ENCODE data around the gene LAMC2. TPM values are rescaled to one million over a fixed set of nuclear protein-coding genes. Genes with fewer than 3 reads are reported as not detected.
"Not testable (repeated sequence)": the region's sequence is repeated elsewhere in the genome, so short reads cannot be mapped to it uniquely, and the experiment has no call there.

LAMC2 gene
- 0.10 and 0.16 TPM in 2 replicates for total RNA-seq (2014; rRNA removed; shearing (Covaris generic); ENCODE audit: low replicate concordance)

GRCh38 chr1:183185941-183186490 lies at the start of gene LAMC2:
Gene LAMC2, plus strand, starts transcription at chr1:183186264. Its CDS starts 89 bp downstream, at chr1:183186353.
- DNase-seq: no peak
- no peaks in the 10 kb centered on the region for H3K9me3 ChIP-seq
- no peaks in the 10 kb centered on the region for H3K36me3 ChIP-seq
- no peak within 1 kb of the TSS for H3K4me3 ChIP-seq
- no peaks in the 10 kb centered on the region for H3K27me3 ChIP-seq

DNA sequence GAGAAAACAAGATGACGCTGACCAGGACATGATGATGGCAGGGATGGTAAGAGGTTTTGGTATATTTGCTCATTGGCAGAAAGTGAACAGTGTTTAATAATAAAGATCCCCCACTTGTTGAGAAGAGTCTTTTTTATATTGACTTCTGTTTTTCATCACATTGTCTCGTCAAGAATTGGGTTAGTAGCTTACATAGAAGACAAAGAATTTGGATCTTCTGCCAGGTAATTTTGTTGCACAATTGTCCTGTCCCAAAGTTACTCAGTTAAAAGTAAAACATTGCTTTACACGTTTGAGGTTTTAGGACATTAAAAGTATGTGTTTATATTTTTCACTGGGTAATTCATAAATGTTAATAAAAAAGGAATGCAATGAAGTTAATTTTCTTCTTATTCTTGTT lies 48.3 kb upstream of the LAMC2 start:
- Histone ChIP-seq H3K9me3 (no peaks in the 10 kb centered on the region), H3K27me3 (no peaks in the 10 kb centered on the region), H3K36me3 (peaks cover 79% of the 10 kb centered on the region), H3K4me3 (no peak overlapping the region)
- DNase-seq: no peak

DNA sequence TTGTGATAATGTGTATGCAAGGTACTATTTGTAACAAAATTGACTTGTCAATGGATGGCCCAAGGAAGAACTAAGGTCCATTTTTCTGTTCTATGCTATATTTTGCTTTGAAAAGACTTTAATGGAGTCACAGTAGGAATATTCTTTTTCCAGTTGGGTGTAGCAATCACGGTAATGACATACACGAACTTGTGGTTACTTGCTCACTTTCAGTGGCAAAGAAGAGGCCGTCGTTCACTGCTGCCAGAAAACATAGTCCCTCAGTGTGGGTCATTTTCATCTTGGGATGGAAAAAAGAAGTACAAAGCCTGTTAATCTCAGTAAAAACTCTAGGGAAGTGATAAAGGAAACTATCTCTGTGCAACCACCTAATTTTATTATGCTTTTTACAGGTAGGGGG lies 47.8 kb upstream of the LAMC2 start:
- Histone ChIP-seq H3K27me3 (no peaks in the 10 kb centered on the region), H3K36me3 (peaks cover 78% of the 10 kb centered on the region), H3K9me3 (no peaks in the 10 kb centered on the region), H3K4me3 (no peak overlapping the region)
- DNase-seq: no peak

DNA sequence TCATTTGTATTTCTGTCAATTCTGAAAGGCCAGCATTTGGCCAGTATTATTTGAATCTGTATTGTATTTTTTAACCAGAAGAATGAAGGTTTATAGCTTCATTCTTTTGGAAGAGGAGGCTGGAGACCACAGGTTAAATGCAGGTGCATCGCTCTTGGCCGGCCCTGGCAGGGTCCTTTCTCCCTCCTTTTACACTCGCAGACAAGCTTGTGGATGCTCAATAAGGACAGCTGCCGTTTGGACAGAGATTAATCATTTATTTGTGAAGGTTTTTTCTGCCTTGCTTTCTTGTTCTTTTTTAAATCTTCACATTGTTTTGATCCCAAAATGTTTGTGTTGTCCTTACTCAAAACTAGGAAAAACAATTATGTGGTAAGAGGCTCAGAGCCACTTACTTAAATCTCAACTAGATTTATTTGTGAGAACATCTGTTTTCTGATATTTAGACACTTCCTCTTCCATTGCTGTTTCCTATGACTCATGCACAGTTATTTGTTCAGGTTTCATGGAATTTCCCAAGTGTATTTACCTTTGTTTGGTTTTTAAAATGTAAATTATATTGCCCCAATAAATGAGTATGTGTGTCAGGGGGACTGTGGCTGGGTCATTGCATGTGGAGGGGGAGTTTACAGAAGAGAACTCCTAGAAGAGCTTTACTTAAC lies 46.7 kb upstream of the LAMC2 start:
- DNase-seq: no peak
- Histone ChIP-seq H3K27me3 (no peaks in the 10 kb centered on the region), H3K4me3 (no peak overlapping the region), H3K36me3 (peaks cover 73% of the 10 kb centered on the region), H3K9me3 (no peaks in the 10 kb centered on the region)

- no peaks in the 10 kb centered on the region for H3K9me3 ChIP-seq
- H3K4me3 ChIP-seq: no peak overlapping the region
- H3K36me3 ChIP-seq: peaks cover 67% of the 10 kb centered on the region
- H3K27me3 ChIP-seq: no peaks in the 10 kb centered on the region
- DNase-seq: no peak
Measured at GRCh38 chr1:183140633-183141032, 45.4 kb upstream of the LAMC2 start.

DNA sequence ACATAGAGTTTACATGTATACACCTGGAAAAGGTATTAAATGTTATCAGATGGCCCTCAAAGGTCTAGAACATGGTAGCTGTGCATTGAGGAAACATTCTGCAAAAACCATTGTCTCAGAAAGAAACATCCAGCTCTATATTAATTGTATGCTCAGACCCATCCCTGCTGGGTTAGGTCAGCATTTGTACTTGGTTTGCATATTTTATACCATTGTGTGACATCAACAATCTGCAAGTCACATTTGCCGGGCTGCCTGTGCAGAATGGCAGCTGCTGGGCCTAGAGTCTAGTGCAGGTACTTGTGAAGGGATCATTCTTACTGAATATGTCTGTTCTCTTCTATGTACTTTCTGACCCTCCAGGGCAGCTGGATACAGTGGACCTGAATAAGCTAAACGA lies 43.9 kb upstream of the LAMC2 start:
- Histone ChIP-seq H3K27me3 (no peaks in the 10 kb centered on the region), H3K36me3 (peaks cover 56% of the 10 kb centered on the region), H3K9me3 (no peaks in the 10 kb centered on the region), H3K4me3 (no peak overlapping the region)
- no peak for DNase-seq

DNA sequence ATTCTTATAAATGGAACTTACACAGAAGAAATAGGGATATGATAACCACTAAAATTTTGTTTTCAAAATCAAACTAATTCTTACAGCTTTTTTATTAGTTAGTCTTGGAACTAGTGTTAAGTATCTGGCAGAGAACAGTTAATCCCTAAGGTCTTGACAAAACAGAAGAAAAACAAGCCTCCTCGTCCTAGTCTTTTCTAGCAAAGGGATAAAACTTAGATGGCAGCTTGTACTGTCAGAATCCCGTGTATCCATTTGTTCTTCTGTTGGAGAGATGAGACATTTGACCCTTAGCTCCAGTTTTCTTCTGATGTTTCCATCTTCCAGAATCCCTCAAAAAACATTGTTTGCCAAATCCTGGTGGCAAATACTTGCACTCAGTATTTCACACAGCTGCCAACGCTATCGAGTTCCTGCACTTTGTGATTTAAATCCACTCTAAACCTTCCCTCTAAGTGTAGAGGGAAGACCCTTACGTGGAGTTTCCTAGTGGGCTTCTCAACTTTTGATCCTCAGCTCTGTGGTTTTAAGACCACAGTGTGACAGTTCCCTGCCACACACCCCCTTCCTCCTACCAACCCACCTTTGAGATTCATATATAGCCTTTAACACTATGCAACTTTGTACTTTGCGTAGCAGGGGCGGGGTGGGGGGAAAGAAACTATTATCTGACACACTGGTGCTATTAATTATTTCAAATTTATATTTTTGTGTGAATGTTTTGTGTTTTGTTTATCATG lies 42.3 kb upstream of the LAMC2 start:
- no peak overlapping the region for H3K4me3 ChIP-seq
- H3K36me3 ChIP-seq: peaks cover 41% of the 10 kb centered on the region
- no peaks in the 10 kb centered on the region for H3K9me3 ChIP-seq
- H3K27me3 ChIP-seq: no peaks in the 10 kb centered on the region
- no peak for DNase-seq

DNA sequence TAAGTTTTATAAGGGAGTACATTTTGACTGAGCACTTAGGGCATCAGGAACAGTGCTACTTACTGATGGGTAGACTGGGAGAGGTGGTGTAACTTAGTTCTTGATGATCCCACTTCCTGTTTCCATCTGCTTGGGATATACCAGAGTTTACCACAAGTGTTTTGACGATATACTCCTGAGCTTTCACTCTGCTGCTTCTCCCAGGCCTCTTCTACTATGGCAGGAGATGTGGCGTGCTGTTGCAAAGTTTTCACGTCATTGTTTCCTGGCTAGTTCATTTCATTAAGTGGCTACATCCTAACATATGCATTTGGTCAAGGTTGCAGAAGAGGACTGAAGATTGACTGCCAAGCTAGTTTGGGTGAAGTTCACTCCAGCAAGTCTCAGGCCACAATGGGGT lies 41.3 kb upstream of the LAMC2 start:
- H3K9me3 ChIP-seq: no peaks in the 10 kb centered on the region
- H3K27me3 ChIP-seq: no peaks in the 10 kb centered on the region
- DNase-seq: no peak
- no peak overlapping the region for H3K4me3 ChIP-seq
- H3K36me3 ChIP-seq: peaks cover 37% of the 10 kb centered on the region

- no peak for DNase-seq
- H3K4me3 ChIP-seq: no peak overlapping the region
Measured at GRCh38 chr1:183147735-183148134, 38.3 kb upstream of the LAMC2 start.

DNA sequence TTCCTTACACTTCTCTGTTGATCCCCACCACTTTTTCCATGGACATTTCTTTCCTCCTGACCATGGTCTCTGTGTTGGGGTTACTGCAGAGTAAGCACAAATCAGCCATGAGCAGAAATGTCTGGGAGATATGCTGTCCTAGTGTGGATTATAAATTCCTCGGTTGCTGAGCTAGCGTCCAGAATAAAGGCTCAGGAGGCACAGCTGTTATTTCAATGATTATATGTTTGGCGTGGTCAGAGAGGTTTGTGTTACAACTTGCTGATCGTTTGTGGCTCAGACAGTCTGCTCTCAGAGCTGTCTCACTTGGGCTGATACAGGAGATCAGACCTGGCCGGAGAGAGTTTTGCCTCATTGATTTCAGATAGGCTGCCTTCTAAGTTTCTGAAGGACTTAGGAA lies 37.5 kb upstream of the LAMC2 start:
- H3K27me3 ChIP-seq: no peaks in the 10 kb centered on the region
- DNase-seq: no peak
- H3K9me3 ChIP-seq: no peaks in the 10 kb centered on the region
- peaks cover 10% of the 10 kb centered on the region for H3K36me3 ChIP-seq
- no peak overlapping the region for H3K4me3 ChIP-seq

More at GRCh38 chr1:183147735-183148134, 38.3 kb upstream of the LAMC2 start:
- no peaks in the 10 kb centered on the region for H3K9me3 ChIP-seq
- no peaks in the 10 kb centered on the region for H3K27me3 ChIP-seq
- H3K36me3 ChIP-seq: peaks cover 15% of the 10 kb centered on the region

- H3K9me3 ChIP-seq: no peaks in the 10 kb centered on the region
- H3K4me3 ChIP-seq: no peak overlapping the region
- no peak for DNase-seq
- H3K27me3 ChIP-seq: no peaks in the 10 kb centered on the region
- peaks cover 6% of the 10 kb centered on the region for H3K36me3 ChIP-seq
Measured at GRCh38 chr1:183149273-183149672, 36.8 kb upstream of the LAMC2 start.

DNA sequence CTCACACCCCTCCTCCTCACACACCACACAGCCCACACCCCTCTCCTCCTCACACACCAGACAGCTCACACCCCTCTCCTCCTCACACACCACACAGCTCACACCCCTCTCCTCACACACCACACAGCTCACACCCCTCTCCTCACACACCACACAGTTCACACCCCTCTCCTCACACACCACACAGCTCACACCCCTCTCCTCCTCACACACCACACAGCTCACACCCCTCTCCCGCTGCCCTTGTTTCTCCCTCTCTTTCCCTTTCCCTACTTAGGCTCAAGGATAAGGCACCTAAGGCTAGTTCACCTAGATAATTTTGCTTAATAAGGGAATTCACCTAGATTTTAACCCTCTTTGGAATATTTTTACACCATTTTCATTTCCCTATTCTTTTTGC lies 36.0 kb upstream of the LAMC2 start:
- DNase-seq, H3K4me3 ChIP-seq, H3K36me3 ChIP-seq, H3K9me3 ChIP-seq, H3K27me3 ChIP-seq: not testable (repeated sequence)

DNA sequence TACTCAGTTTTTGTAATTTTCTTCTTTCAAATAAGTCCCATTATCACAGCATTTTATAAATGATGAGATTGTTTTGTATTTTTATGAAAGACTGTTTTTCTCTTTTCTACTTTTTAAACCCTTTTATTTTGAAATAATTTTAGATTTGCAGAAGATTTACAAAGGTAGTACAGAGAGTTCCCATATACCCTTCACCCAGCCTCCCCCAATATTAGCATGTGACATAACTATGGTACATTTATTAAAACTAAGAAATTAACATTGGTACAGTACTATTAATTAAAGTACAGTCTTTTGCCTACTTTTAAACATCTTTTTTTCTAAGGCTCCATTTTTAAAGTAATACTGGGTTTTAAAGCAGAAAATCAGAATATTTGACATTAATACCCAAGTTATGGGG lies 35.6 kb upstream of the LAMC2 start:
- no peaks in the 10 kb centered on the region for H3K27me3 ChIP-seq
- no peaks in the 10 kb centered on the region for H3K9me3 ChIP-seq
- H3K4me3 ChIP-seq: no peak overlapping the region
- H3K36me3 ChIP-seq: no peaks in the 10 kb centered on the region
- DNase-seq: no peak

DNA sequence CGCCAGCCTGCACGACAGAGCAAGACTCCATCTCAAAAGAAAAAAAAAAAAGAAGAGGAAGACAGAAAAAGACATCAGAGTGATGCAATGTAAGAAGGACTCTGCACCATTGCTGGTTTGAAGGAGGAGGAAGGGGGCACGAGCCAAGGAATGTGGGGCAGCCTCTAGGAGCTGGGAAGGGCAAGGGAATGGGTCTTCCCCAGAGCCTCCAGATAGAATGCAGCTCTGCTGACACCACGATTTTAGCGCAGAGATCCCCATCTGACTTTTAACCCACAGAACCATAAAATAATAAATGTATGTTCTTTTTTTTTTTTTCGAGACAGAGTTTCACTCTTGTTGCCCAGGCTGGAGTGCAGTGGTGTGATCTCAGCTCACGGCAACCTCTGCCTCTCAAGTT lies 33.9 kb upstream of the LAMC2 start:
- Histone ChIP-seq H3K9me3 (no peaks in the 10 kb centered on the region), H3K27me3 (no peaks in the 10 kb centered on the region), H3K36me3 (no peaks in the 10 kb centered on the region), H3K4me3 (no peak overlapping the region)
- DNase-seq: no peak

DNA sequence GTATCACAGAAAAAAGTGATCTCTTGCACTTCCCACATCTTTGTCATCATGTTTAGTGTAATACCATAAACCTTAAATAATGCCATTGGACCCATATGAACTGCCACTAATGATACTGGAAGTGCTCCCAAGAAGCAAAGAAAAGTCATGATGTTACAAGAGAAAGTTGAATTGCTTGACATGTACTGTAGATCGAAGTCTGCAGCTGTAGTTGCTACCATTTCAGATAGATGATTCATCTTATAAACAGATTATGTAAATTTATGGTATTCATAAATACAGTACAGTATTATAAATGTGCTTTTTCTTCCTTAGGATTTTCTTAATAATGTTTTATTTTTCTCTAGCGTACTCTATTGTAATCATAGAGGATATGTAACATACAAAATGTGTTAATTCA lies 30.1 kb upstream of the LAMC2 start:
- no peak for DNase-seq
- Histone ChIP-seq H3K36me3 (no peaks in the 10 kb centered on the region), H3K9me3 (no peaks in the 10 kb centered on the region), H3K27me3 (no peaks in the 10 kb centered on the region), H3K4me3 (no peak overlapping the region)

GRCh38 chr1:183159960-183160359 lies 26.1 kb upstream of the LAMC2 start:
- Histone ChIP-seq H3K9me3 (peaks cover 2% of the 10 kb centered on the region; the same call in 1 of the 2 replicates), H3K27me3 (no peaks in the 10 kb centered on the region), H3K36me3 (no peaks in the 10 kb centered on the region), H3K4me3 (no peak overlapping the region)
- no peak for DNase-seq

- Histone ChIP-seq H3K4me3 (no peak overlapping the region), H3K9me3 (peaks cover 2% of the 10 kb centered on the region; the same call in 1 of the 2 replicates), H3K27me3 (no peaks in the 10 kb centered on the region), H3K36me3 (no peaks in the 10 kb centered on the region)
- DNase-seq: no peak
Measured at GRCh38 chr1:183161391-183161790, 24.7 kb upstream of the LAMC2 start.

DNA sequence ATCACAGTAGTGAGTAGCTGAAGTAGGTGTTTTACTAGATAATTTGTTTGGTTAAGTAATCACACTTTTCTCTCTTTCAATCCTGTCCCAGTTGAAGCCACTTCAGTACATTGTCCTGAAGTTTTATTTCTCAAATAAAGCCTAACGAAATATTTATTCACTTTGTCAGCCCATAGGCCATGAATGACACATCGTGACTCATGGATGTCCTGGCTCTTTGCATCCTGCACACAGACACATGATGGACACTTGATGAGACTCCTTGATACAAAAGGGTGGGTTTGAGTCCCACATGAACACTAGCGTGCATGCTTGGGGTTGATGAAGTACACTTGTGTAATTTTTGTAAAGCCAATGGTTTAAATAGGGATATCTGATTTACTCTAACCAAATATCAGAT lies 22.7 kb upstream of the LAMC2 start:
- Histone ChIP-seq H3K4me3 (no peak overlapping the region), H3K9me3 (peaks cover 2% of the 10 kb centered on the region; the same call in 1 of the 2 replicates), H3K27me3 (no peaks in the 10 kb centered on the region), H3K36me3 (no peaks in the 10 kb centered on the region)
- DNase-seq: peak; percentile 83

Data from MG63 (cell line).